Glomerular endothelial cell (primary cell): ENCODE data around the gene TRIM48. TPM values are rescaled to one million over a fixed set of nuclear protein-coding genes. Genes with fewer than 3 reads are reported as not detected.
"Not testable (repeated sequence)": the region's sequence is repeated elsewhere in the genome, so short reads cannot be mapped to it uniquely, and the experiment has no call there.

Source experiments
- DNase-seq: peaks from one replicate; pipeline ENCODE4 v3.0.0-alpha.2; 2011; ENCODE audit warnings: low read depth, low spot score; ENCODE audit errors: extremely low read depth
- total RNA-seq: library from RNA; depleted of rRNA; stranded (reverse); fragments of >200 nt; gene quantifications from 2 replicates; pipeline ENCODE4 v1.2.3, GENCODE V29; 2015

The TRIM48 gene, protein sequence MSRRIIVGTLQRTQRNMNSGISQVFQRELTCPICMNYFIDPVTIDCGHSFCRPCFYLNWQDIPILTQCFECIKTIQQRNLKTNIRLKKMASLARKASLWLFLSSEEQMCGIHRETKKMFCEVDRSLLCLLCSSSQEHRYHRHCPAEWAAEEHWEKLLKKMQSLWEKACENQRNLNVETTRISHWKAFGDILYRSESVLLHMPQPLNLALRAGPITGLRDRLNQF
- not detected in 2 replicates for total RNA-seq

GRCh38 chr11:55261855-55262254 is at the start of gene TRIM48:
TSS of gene TRIM48 (plus strand) at chr11:55262155. CDS start at chr11:55262268, 113 bp downstream.
- not testable (repeated sequence) for DNase-seq

- not testable (repeated sequence) for DNase-seq
These were observed 23.6 kb upstream of the TRIM48 start for GRCh38 chr11:55238316-55238715.

DNA sequence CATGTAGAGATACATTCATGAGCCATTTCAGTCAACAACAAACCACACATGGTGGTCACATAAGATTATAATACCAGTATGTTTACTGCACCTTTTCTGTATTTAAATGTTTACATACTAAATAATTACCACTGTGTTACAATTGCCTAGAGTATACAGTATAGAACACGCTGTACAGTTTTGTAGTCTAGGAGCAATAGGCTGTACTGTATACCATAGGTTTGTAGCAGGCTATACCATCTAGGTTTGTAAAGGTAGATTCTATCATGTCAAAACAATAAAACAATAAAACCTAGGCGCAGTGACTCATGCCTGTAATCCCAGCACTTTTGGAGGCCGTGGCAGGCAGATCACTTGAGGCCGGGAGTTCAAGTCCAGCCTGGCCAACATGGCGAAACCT is 1.1 kb downstream of the TRIM48 start:
- DNase-seq = no peak

Other genes with a start within 250 kb of the TRIM48 start
- gene OR4A16, start 81.0 kb downstream of the TRIM48 start, total RNA-seq = not detected in 2 replicates
- gene OR4A15, start 105.8 kb downstream of the TRIM48 start, total RNA-seq = not detected in 2 replicates